NCI-H69 (cell line): ENCODE measurements around the gene NF2.

Source experiments
- DNase-seq: peaks from one replicate; lab custom pipeline; 2025; lab: John Stamatoyannopoulos, UW

NF2 gene

DNA sequence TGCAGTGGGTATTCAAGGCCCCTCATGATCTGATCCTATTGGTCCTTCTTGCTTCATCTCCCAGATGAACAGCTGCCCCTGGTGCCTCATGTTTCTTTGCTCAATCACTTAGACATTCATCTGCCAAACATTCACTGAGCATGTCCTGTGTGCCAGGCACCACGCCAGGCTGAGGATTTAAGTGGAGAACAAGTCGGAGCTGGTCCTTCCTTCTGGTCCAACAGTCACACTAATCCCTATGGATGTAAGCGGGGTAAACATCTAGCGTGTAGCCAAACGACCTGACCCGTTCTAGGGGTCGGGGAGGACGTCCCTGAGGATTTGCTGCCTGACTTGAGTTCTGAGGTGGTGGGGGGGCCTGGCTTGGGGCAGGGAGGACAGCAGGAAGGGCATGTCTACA is 141.5 kb downstream of the NF2 start:
- DNase-seq = peak; percentile 74

DNA sequence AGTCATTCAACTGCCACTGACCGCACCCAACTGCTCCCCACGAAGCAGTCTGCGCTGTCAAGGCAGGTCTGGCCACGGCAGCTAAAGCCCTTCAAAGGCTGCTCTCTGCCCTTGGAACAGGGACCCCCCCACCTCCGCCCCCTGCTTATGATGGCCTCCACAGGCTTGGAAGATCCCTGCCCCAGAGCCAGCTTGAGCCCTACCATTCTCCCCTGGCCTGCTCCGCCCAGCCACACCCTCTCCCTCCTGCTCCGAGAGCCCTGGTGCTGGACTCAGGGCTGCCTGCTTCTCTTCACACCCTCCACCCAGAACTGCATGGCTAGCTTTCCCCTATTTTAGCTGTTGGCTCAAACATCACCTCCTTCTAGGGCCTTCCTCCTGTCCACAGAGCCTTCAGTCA is 144.4 kb downstream of the NF2 start:
- no peak for DNase-seq
